NT2/D1 (cell line): ENCODE measurements around the gene TRAPPC3.

Experiments
- YY1 ChIP-seq: IDR thresholded peaks from 2 replicates; pipeline ENCODE4 v1.6.1; 2011; ENCODE audit not compliant: insufficient read length, insufficient read depth
- ZNF274 ChIP-seq: IDR thresholded peaks from 2 replicates; pipeline ENCODE4 v1.6.1; 2011; ENCODE audit warnings: mild to moderate bottlenecking, low read depth, low read length

DNA sequence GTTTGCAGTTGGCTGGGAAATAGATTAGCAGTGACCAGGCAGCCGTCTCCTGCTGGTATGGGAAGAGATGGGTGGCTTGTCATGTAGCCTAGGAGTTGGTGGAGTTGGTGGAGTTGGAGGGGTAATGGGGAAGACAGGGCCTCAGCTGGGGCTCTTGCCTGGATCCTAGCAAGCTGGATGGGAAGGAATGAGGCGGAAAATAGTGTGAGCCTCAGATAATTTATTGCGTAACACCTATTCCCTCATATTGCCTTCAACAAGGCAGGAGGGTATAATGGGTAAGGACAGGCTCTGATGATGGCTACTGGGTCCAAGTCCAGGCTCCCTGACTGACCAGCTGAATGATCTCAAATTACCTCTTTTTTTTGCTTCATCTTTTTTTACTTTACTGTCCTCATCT, 19.2 kb upstream of the TRAPPC3 start:
- TF ChIP-seq ZNF274 (no peak), YY1 (no peak)
